Central memory CD4-positive, alpha-beta T cell (primary cell): ENCODE data around the gene TSPAN33.

Experiments used
- DNase-seq: peaks from one replicate; pipeline ENCODE4 v3.0.0; 2022

TSPAN33 gene

DNA sequence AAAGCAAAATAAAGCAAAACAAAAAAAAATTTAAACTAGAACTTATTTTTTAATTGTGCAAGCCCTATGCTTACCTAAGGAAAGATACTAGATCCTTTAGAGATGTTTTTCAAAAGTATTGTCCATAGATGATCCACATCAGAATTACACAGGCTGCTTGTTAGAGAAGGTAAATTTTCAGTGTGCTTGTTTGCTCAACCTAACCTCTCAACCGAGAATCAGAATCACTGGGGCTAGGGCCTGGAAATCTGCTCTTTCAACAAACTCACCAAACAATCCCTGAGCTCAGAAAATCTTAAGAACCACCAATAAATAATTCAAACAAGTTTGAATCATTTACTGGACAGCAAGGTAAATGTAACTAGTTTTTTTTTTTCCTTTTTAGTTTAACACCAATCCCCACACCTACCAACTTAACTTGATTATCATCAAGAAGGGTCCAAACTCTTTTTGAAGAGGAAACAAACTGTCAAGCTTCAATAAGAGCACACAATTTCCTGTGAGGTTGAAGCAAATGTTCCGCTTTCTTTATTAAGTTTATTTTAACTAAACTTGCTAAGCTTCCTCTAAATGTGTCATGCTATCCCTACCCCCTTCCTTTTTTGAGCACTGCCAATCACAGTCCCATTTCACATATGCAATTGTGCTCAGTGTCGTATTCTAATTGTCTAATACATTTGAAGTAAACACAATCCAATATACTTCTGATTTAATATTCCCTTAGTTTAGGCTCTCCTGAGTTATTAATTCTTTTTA lies 7.4 kb upstream of the TSPAN33 start:
- no peak for DNase-seq

DNA sequence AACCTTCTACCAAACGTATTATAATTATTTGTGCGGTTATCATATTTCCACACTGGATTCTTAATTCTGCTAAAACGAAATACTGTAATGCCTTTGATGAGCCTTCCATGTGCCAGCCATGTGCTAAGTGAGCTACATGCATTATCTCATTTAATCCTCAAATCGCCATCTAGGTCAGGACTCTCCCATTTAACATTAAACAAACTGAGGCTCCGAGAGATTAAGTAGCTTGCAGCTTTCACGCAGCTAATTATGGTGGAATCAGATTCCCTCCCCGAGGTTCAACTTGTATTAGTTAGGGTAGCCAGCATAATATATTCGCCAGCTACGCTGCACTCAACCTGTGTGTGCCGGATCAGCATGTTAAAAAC lies 798 bp upstream of the TSPAN33 start:
- DNase-seq = no peak

DNA sequence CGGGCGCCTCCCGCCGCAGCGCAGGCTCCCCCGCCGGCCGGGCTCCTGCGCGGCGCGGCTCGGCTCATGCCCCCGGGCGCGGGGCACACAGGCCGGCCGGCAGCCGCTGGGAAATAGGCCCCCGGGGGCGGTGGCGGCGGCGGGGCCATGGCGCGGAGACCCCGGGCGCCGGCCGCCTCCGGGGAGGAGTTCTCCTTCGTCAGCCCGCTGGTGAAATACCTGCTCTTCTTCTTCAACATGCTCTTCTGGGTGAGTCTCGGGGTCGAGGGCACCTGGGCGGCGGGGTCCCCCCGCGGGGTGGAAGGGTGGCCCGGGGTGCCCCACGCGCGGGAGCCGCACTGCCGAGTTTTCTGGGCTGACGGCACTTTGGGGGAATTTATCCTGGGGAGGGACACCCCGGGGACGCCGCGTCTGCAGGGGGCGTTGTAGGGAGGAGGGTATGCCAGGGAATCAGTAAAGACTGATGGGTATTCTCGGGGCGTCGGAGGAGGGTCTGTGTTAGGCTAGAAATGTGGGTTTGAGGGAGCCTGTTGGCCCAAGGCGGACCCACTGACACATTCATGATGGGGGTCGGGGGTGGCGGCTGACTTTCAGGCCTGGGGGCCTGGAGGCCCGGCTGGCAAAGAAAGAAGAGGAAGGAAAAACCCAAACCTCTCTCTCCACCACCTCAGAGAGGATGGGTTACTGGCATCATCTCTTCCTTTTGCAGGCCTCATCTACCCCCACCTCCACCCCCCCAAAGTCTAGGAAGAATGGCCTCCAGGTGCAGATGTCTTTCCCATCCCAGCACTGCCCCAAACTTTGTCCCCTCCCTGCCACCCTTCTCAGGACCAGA lies 544 bp downstream of the TSPAN33 start:
- DNase-seq = no peak

DNA sequence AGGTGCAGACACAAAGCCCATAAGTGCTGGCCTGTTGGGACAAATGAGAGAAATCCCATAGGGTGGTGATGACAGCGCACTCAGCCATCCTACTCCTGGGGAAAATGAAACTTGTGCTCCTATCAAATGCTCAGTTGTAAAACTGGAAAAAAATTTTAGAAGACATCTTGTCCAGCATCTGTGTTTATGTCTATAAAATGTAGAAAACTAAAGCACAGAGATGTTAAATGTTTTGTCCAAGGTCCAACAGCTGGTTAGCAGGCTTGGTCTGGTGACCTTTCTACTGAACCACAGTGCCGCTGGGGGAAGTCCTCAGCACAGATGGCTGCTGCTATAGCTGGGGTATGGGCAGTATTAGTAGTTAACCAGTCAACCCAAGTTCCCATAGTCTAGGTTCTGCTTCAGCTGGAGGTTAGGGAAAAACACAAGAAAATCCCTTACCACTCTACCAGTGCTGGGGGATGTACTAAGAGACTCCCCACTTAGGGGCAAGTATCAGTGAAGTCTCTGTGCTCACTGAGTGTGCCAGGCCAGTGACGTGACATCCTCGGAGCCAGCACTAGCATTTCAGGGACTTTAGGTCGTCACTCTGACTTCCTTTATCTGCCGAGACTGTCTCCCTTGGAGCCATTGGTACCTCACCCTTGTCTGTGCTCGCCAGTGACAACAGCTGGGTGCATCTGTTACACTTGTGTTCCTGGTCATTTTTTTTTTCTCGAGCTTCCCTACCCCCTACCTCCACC lies 1.9 kb downstream of the TSPAN33 start:
- no peak for DNase-seq

DNA sequence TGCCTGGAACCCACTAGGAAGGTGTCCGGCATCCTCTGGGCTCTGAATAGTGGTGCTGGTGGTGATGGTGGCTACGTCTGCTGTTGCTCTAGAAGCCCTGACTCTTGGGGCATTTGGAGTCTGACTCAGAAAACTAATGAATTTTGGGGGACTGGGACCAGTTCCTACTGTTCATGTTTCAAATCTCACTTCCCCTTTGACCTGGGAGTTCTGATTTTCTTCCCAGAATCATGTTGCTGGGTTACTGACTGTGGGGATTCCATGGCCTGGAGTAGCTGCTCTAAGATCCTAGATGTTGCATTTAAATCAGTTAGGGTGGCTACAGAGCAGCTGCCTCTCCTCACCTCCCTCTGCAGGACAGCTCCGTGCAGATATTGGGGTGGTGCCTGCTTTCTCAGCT lies 3.2 kb downstream of the TSPAN33 start:
- no peak for DNase-seq

DNA sequence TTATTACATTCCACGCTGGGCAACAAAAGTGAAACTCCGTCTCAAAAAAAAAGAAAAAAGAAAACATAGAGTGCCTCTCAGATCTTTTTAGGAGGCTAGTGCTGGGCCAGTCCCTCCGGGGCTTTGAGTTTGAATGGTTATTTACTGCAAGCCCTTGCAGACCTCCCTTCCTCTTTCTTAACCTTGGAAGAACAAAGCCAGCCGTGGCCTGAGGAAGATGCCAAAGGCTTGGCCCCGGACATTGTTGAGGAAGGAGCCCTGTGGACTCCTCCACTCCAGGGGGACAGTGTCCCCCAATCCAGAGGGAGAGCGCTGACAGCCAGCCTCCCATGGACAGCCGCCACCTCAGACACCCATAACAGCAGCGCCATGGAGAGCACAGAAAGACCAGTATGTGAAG lies 5.0 kb downstream of the TSPAN33 start:
- DNase-seq = no peak

DNA sequence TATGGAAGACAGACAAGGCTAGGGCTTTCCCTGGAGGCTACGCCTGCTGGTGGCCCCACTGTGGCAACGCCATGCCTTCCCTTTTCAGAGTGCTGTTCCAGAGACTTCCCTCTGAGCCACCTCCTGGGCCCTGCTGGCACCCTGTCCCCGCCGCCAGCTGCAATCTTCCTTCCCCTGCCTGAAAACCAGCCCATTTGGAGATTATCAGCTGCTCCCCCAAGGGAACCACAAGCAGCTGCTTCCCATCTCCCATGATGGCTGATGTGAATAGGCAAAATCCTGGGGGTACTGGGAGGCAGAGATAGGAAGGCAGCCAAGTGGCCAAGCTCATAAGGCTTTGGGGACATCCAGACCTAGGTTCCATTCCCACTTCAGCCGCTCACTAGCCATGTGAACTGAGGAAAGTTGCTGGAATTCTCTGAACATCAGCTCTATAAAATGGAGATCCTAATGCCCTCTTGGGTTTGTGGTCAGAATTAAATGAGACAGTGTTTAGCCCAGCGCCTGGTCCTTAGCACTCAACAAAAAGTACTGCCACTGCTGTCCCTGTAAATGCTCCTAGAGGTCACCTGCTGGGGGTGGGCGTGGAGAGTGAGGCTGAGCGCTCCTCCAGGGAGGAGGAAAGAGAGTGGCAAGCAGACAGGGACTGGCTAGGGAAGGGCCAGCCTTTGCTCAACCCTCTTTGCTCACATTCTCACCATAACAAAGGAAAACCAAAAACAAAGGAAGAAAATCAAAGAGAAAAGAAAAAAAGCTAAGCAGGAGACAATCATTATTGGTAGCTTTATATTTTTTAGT lies 5.9 kb downstream of the TSPAN33 start:
- DNase-seq = no peak

DNA sequence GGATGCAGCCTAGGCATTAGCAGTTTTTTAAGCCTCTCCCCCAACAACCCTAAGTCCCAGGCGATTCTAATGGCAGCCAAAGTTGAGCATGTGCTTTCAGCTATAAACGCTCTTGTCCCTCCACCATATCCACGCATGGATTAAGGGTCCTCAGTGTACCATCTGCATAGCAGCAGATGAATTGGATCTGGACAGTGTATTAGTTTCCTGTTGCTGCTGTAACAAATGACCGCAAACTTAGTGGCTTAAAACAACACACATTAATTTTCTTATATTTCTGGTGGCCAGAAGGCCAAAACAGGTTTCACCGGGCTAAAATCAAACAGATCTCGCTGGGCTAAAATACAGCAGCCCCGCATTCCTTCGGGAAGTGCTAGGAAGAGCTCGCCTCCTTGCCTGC lies 13.1 kb downstream of the TSPAN33 start:
- DNase-seq = no peak

DNA sequence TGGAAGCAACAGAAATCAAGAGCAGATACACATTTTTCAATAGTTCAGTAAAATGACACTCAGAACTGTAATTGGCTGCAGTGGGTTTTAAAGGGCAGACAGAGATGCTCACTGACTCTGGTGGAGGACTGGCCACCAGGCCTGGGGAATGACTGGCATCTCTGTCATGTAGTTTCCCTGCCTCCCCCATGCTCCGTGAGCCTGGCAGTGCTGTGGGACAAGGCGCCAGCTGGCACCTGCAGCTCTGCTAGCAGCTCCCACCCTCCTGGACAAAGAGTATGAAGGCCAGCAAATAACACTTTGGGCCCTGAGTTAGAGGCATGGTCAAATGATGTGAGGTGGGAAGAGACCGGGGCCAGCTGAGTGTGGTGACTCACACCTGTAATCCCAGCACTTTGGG lies 15.0 kb downstream of the TSPAN33 start:
- no peak for DNase-seq

DNA sequence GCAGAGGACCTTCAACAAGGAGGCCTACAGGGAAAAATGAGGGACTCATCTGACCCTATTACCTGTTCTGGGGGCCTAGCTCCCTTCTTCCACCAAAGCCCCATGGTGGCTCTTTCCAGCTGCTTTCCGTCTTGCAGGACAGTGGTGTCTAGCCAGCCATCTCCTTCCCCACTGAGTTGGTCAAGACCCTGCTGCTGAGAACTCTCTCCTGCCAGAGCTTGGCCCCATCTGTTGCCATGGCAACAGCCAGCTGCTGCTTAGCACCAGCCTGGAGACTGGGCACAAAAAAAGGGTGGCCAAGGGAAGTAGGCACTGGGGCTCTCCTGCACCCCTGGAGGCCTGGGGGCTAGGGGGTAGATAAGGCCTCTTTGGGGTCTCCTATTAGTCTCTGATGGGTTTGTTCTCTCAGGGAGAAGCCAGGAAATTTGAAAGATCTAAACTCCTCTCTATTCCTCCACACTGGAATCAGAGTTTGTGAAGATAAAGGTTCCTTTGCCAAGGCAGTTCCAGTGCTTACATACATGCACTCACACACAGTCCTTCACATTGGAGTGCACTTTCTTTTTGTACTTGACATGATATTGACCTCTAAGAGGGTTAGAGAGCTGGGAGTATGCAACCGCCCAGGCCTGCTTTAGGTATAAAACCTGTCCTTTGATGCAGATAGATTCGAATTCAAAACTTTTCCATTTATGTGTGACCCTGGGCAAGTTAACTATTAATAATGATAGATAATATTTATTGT lies 15.8 kb downstream of the TSPAN33 start:
- DNase-seq = no peak

DNA sequence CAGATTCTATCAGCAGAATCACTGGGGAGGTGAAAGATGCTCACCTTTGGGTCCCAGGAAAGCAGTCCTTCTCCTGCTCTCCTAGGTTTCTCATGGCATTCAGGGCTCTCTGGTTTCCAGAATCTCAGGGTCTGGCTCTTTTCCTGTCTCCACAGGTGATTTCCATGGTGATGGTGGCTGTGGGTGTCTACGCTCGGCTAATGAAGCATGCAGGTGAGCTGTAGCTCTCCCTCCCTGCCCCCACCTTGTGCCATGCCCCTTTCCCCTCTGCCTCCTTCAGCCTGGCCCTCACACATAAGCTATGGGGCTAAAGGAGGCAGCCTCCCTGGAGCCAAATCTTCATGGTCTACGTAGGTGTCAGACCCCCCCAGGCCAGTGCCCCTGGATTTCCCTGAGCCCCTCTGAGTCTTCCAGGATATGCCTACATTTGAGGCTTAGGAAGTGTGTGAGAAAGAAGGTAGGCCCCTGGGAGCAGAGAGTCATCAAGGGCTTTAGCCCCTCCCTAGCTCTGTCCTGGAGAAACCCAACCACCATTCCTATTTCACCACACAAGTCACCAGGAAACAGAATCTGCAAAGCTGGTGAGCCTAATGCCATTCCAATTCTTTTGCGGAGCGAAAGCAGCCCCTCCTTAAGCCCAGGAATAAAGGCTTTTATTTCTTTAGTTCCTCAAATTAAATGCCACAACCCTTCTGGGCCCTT lies 17.2 kb downstream of the TSPAN33 start:
- no peak for DNase-seq

DNA sequence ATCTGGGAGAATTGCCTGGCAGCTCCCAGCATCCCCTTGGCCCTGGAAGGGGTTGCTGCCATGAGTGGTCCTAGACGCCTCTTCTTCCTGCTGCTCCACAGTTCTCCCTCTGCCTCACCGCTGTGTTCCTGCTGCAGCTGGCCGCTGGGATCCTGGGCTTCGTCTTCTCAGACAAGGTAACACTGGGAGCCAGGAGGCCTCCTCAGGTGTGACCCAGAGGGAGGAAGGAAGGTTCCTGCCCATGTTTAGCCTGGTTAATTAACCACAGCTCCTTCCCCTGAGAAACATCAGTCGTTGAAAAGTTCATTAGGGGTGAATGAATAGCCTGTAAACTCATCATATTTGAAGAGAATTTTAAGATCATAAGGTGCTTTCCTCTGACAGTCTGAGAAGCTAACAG lies 18.2 kb downstream of the TSPAN33 start:
- DNase-seq = no peak

DNA sequence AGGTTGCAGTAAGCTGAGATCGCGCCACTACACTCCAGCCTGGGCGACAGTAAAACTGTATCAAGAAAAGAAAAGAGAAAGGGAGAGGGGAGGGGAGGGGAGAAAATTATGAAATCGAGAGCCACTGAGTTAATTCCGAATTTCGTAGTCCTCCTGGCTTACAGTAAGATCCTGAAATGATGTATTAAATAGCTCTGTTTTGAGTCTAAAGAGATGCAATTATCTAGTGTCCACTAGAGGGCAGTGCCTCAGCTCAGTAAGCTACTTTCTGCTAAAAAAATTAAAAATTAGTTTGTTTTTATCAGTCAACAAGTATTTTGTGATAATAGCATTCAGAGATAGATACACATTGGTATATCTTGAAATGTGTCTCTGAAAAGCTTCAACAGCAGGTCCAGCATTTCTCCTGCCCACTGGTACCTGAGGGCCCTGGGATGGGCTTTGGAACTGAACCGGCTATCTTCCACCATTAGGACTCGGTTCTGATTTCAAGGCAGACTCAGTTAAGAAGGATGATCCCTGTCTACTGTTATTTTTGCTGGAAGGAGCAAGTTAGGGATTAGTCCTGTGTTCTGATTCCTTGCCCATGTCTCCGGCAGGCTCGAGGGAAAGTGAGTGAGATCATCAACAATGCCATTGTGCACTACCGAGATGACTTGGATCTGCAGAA lies 19.5 kb downstream of the TSPAN33 start:
- no peak for DNase-seq

DNA sequence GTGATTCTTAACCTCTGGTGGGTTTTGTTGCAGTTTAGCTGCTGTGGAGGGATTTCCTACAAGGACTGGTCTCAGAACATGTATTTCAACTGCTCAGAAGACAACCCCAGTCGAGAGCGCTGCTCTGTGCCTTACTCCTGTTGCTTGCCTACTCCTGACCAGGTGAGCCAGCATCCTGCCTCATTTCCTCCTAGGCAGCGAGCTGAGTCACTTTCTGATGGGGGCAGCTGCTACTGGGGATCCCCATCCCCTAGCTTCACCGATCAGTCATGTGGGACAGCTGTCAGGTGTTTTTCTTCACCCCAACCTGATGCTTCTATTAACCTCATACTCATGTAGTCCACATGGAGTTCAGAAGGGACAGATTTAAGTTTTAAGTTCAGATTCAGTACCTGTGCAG lies 22.2 kb downstream of the TSPAN33 start:
- no peak for DNase-seq

DNA sequence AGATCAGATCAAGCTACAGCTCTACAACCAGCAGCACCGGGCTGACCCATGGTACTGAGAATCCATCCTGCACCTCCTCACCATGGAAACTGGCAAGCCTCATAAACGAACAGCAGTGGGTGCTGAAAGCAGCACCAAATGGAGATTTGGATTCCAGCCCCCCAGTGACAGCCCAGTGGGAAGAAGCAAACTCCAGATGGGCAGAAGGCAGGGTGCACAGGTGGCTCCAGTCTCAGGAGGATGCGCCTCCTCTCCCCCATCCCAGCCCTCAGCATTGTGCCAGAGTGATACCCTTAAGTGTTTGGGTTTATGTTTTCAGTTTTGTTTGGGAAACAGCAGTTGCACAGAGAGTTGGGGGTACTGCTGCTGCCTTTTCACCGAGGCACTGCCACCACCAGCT lies 23.3 kb downstream of the TSPAN33 start:
- DNase-seq = no peak

DNA sequence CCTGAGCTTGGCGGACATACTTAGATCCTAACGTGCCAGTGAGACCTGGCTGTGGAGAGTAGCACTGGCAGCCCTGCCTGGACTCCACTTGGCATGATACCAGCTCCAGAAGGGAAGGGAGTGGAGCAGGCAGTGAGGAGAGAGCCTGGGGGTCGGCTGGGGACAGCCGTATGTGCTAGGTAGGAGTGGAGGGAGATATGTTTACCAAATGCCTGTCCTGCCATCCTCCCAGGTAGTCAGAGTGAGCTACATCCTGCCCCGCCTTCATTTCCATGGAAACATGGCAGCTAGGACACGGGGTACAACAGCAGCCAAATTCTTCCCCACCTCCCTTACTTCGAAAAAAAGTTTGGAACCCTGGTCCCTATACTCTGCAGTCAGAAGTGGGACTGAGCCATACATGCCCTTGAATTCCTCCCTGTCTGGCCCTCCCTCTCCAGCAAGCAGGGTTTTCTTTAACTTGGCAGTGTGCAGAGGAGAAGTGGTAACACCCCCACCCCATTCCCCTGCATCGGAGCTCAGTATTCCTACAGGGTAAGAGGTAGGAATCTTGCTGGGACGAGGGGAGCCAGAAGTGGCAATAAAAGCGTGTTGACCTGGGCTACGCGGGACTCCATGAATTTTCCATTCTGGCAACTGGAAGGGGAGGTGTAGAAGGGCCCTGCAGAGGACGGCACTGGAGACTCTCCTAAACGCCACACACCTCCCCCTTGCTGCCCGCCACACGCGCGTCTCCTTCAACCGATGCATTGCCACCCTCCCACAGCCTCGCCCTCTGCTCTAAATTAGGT lies 23.9 kb downstream of the TSPAN33 start:
- DNase-seq = no peak

DNA sequence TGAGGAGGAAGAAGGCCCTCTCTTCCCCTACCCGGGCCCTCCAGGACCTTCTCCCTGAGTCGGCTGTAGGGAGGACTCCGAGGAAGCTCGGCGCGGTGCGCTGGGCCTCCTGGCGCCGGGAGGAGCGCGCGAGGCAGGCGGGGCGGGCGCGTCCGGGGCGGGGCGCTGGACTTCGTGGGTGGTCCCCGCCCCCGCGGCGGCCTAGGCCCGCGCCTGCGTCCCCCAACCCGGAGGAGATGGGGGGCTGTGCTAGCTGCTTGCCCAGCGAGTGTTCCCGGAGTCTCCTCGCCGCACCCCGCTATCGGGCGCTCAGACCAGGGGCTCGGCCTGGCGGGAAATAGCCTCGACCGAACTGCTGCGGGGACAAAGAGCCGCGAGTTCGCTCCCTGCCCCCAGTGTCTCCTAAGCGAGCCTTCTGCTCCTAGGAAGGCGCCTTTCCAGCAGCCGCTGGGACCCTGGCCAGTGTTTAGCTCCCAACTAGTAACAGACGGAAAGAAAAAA lies 24.7 kb downstream of the TSPAN33 start:
- DNase-seq = no peak

DNA sequence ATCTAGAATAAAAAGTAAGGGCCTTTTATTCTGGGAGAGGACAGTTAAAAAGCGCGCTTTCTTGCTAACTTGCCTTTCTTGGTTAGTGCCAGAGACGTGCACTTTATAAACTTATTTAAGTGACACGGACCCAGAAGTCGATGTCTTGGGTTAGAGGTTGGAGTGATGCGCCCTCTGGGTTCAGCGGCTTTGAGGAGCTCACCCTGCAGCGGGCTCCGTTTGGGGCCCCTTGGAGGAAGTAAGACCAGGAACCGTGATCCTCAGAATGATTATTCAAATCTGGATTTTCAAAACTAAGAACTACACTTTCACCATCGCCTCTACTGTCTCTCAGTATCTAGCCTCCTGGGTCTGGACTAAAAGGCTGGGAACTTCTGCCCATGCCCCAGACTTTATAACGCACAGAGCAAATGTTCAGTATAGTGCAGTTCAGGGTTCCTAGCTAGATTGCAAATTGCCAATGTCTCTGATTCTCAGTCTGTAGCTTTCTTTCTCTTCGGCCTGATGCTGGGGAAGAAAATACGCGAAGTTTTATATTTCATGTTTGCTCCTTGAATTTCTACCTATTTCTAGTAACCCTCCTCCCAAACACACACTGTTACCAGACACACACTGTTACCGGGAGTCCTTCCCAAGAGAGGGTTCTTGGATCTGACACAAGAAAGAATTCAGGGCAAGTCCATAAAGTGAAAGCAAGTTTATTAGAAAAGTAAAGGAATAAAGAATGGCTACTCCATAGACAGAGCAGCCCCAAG lies 25.4 kb downstream of the TSPAN33 start:
- no peak for DNase-seq

DNA sequence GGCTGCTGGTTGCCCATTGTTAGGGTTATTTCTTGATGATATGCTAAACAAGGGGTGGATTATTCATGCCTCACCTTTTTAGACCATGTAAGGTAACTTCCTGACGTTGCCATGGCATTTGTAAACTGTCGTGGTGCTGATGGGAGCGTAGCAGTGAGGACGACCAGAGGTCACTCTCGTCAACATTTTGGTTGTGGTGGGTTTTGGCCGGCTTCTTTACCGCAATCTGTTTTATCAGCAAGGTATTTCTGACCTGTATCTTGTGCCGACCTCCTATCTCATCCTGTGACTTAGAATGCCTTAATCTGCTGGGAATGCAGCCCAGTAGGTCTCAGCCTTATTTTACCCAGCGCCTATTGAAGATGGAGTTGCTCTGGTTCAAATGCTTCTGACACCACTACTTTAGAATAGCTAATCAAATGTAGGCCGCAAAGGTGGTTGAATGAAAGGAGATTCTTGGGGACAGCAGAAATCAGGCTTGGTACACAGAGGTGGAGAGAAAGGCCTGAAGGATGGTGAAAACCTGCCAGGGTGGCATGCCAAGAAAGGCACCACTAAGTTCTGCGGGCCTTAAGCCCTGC lies 26.0 kb downstream of the TSPAN33 start:
- DNase-seq = no peak
